HepG2 (cell line): Measurements from ENCODE around the gene SMCO4. TPM values are rescaled to one million over a fixed set of nuclear protein-coding genes. Genes with fewer than 3 reads are reported as not detected.

ENCODE experiments used
- ARID2 ChIP-seq: sonication (generic); formaldehyde crosslinking; IDR thresholded peaks from 2 replicates; pipeline ENCODE4 v1.8.1; 2022; ENCODE audit warnings: mild to moderate bottlenecking, missing genetic modification reagents, borderline replicate concordance
- EEA1 ChIP-seq: sonication (generic); formaldehyde crosslinking; IDR thresholded peaks from 2 replicates; pipeline ENCODE4 v1.5.1; 2020; ENCODE audit warnings: mild to moderate bottlenecking, missing genetic modification reagents, borderline replicate concordance
- GATAD1 ChIP-seq: IDR thresholded peaks from 2 replicates; pipeline ENCODE4 v1.6.1; 2016; ENCODE audit warnings: missing genetic modification reagents, missing compliant biosample characterization
- GLI4 ChIP-seq: sonication (generic); formaldehyde crosslinking; IDR thresholded peaks from 2 replicates; pipeline ENCODE4 v1.5.1; 2020; ENCODE audit warnings: missing genetic modification reagents, mild to moderate bottlenecking, moderate library complexity, borderline replicate concordance
- HMGA1 ChIP-seq: sonication (generic); formaldehyde crosslinking; conservative IDR thresholded peaks from 2 replicates; pipeline ENCODE4 v1.4.0; 2020; ENCODE audit warnings: missing genetic modification reagents
- PHF21A ChIP-seq: sonication (generic); formaldehyde crosslinking; IDR thresholded peaks from 2 replicates; pipeline ENCODE4 v1.5.0; 2020; ENCODE audit warnings: mild to moderate bottlenecking, missing genetic modification reagents
- PTBP1 ChIP-seq: fragments of 200-400 bp; formaldehyde crosslinking; IDR thresholded peaks from 2 replicates; pipeline ENCODE4 v1.6.1; 2018; ENCODE audit warnings: low read length, low read depth; ENCODE audit not compliant: poor library complexity, severe bottlenecking
- RBM39 ChIP-seq: fragments of 200-400 bp; formaldehyde crosslinking; IDR thresholded peaks from one replicate; pipeline ENCODE4 v1.6.1; 2018; ENCODE audit warnings: antibody characterized with exemption, mild to moderate bottlenecking, low read depth, low read length; ENCODE audit not compliant: poor library complexity, severe bottlenecking
- TBX3 ChIP-seq: fragments of 450-650 bp; IDR thresholded peaks from 2 replicates; pipeline ENCODE4 v1.6.1; 2017; ENCODE audit warnings: antibody characterized with exemption, mild to moderate bottlenecking, inconsistent platforms, borderline replicate concordance
- USF2 ChIP-seq, 2 experiments: sonication (generic) in 1 of 2; formaldehyde crosslinking in 1 of 2; IDR thresholded peaks; 2 replicates each; pipeline versions ENCODE4 v1.5.1 to v1.6.1; 2011 to 2020; ENCODE audit warnings: borderline replicate concordance in 1 of 2, low read depth in 1 of 2, low read length in 1 of 2, mild to moderate bottlenecking in 1 of 2, missing genetic modification reagents in 1 of 2, moderate library complexity in 1 of 2
- ZNF207 ChIP-seq: fragments of 450-650 bp; IDR thresholded peaks from 2 replicates; pipeline ENCODE4 v1.6.1; 2016; ENCODE audit warnings: antibody characterized with exemption, borderline replicate concordance
- ZNF430 ChIP-seq: sonication (generic); formaldehyde crosslinking; IDR thresholded peaks from 2 replicates; pipeline ENCODE4 v1.9.0; 2021; ENCODE audit warnings: mild to moderate bottlenecking, missing genetic modification reagents
- ZNF772 ChIP-seq: sonication (generic); formaldehyde crosslinking; IDR thresholded peaks from 2 replicates; pipeline ENCODE4 v1.5.0; 2020; ENCODE audit warnings: mild to moderate bottlenecking, missing genetic modification reagents
- polyA plus RNA-seq, 8 experiments: library from polyadenylated mRNA; depleted of rRNA in 3 of 8; stranded (reverse) in 7 of 8; unstranded in 1 of 8; fragments of >200 nt; fragmentation: Illumina TruSeq in 4 of 8; extraction: Trizol in 4 of 8; gene quantifications; 2 replicates each; pipeline versions ENCODE4 v1.2.1 to v1.2.3, GENCODE V29; 2011 to 2016; ENCODE audit warnings: low read depth in 4 of 8, missing spikeins in 1 of 8, mixed read lengths in 1 of 8; ENCODE audit not compliant: insufficient read depth in 1 of 8
- total RNA-seq, 5 experiments: library from RNA; depleted of rRNA; stranded (reverse); fragments of >200 nt; fragmentation: Illumina TruSeq; extraction: Trizol; gene quantifications; 2 replicates each; pipeline ENCODE4 v1.2.3, GENCODE V29; 2016; ENCODE audit warnings: low read depth in 1 of 5
- TF ChIP-seq, protein P1 (sequence below): sonication (generic); formaldehyde crosslinking; conservative IDR thresholded peaks from 2 replicates; pipeline ENCODE4 v1.4.0; 2020; ENCODE audit warnings: missing genetic modification reagents
- TF ChIP-seq, protein P2 (sequence below), 2 experiments: sonication (generic) in 1 of 2; formaldehyde crosslinking in 1 of 2; IDR thresholded peaks; 2 replicates each; pipeline versions ENCODE4 v1.4.0 to v1.6.1; 2016 to 2020; ENCODE audit warnings: borderline replicate concordance in 1 of 2, low read depth in 1 of 2, mild to moderate bottlenecking in 1 of 2, missing genetic modification reagents in 1 of 2
- TF ChIP-seq, protein P3 (sequence below): sonication (generic); formaldehyde crosslinking; IDR thresholded peaks from 2 replicates; pipeline ENCODE4 v1.5.1; 2020; ENCODE audit warnings: missing genetic modification reagents, mild to moderate bottlenecking, borderline replicate concordance

SMCO4 gene
- total and polyA plus RNA-seq, 2 of the 13 experiments (the other 11 are each of a cell fraction or from before 2014, with no cell fraction given) = 10.6 to 28.5 TPM

- no peak for TF ChIP-seq RBM39
- TF ChIP-seq, protein P1, sequence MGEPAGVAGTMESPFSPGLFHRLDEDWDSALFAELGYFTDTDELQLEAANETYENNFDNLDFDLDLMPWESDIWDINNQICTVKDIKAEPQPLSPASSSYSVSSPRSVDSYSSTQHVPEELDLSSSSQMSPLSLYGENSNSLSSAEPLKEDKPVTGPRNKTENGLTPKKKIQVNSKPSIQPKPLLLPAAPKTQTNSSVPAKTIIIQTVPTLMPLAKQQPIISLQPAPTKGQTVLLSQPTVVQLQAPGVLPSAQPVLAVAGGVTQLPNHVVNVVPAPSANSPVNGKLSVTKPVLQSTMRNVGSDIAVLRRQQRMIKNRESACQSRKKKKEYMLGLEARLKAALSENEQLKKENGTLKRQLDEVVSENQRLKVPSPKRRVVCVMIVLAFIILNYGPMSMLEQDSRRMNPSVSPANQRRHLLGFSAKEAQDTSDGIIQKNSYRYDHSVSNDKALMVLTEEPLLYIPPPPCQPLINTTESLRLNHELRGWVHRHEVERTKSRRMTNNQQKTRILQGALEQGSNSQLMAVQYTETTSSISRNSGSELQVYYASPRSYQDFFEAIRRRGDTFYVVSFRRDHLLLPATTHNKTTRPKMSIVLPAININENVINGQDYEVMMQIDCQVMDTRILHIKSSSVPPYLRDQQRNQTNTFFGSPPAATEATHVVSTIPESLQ (CRISPR knock-in tag) = no peak
- TF ChIP-seq ARID2 (CRISPR knock-in tag) = no peak
- TF ChIP-seq PTBP1 = no peak
- TF ChIP-seq, protein P2, sequence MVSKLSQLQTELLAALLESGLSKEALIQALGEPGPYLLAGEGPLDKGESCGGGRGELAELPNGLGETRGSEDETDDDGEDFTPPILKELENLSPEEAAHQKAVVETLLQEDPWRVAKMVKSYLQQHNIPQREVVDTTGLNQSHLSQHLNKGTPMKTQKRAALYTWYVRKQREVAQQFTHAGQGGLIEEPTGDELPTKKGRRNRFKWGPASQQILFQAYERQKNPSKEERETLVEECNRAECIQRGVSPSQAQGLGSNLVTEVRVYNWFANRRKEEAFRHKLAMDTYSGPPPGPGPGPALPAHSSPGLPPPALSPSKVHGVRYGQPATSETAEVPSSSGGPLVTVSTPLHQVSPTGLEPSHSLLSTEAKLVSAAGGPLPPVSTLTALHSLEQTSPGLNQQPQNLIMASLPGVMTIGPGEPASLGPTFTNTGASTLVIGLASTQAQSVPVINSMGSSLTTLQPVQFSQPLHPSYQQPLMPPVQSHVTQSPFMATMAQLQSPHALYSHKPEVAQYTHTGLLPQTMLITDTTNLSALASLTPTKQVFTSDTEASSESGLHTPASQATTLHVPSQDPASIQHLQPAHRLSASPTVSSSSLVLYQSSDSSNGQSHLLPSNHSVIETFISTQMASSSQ (IDR thresholded peaks at IDR 0.05; ENCODE audit: low read depth) = no peak
- TF ChIP-seq, protein P2 (CRISPR knock-in tag; IDR thresholded peaks at IDR 0.05; ENCODE audit: borderline replicate concordance) = peak; percentile 58
- TF ChIP-seq USF2 (IDR thresholded peaks at IDR 0.05; ENCODE audit: low read depth, low read length) = no peak
- TF ChIP-seq USF2 (CRISPR knock-in tag; IDR thresholded peaks at IDR 0.05; ENCODE audit: borderline replicate concordance) = peak; percentile 16; the same call in 1 of the 2 replicates
- TF ChIP-seq GLI4 (CRISPR knock-in tag) = no peak
- 0 out of 2 replicates have a peak, but pooled peaks have one; percentile 19 for TF ChIP-seq GATAD1 (CRISPR knock-in tag)
- no peak for TF ChIP-seq ZNF430
- TF ChIP-seq, protein P3, sequence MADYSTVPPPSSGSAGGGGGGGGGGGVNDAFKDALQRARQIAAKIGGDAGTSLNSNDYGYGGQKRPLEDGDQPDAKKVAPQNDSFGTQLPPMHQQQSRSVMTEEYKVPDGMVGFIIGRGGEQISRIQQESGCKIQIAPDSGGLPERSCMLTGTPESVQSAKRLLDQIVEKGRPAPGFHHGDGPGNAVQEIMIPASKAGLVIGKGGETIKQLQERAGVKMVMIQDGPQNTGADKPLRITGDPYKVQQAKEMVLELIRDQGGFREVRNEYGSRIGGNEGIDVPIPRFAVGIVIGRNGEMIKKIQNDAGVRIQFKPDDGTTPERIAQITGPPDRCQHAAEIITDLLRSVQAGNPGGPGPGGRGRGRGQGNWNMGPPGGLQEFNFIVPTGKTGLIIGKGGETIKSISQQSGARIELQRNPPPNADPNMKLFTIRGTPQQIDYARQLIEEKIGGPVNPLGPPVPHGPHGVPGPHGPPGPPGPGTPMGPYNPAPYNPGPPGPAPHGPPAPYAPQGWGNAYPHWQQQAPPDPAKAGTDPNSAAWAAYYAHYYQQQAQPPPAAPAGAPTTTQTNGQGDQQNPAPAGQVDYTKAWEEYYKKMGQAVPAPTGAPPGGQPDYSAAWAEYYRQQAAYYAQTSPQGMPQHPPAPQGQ (CRISPR knock-in tag) = no peak
- TF ChIP-seq PHF21A = no peak
- TF ChIP-seq TBX3 = peak; percentile 59; the same call in 1 of the 2 replicates
- no peak for TF ChIP-seq HMGA1 (CRISPR knock-in tag)
- no peak for TF ChIP-seq ZNF207
- TF ChIP-seq ZNF772 (CRISPR knock-in tag) = peak; percentile 53; the same call in 1 of the 2 replicates
- TF ChIP-seq EEA1 = no peak
Measured at GRCh38 chr11:93529707-93530467, 13.3 kb downstream of the SMCO4 start (continued).
